PC-3 (cell line): ENCODE measurements around the gene LIPC.

Experiments used
- EZH2 ChIP-seq: fragments of 300-600 bp; sonication (generic); IDR thresholded peaks from one replicate; pipeline ENCODE4 v1.6.1; 2017; ENCODE audit warnings: antibody characterized with exemption, mild to moderate bottlenecking, low read length; ENCODE audit not compliant: unreplicated experiment
- EZH2phosphoT487 ChIP-seq: fragments of 300-600 bp; sonication (generic); IDR thresholded peaks from 2 replicates; pipeline ENCODE4 v1.6.1; 2018; ENCODE audit warnings: mild to moderate bottlenecking, antibody characterized with exemption, low read length, borderline replicate concordance
- TF ChIP-seq, protein P1 (sequence below): fragments of 300-600 bp; sonication (generic); conservative IDR thresholded peaks from 2 replicates; pipeline ENCODE4 v1.5.1; 2017; ENCODE audit warnings: antibody characterized with exemption, low read depth, mild to moderate bottlenecking, low read length

DNA sequence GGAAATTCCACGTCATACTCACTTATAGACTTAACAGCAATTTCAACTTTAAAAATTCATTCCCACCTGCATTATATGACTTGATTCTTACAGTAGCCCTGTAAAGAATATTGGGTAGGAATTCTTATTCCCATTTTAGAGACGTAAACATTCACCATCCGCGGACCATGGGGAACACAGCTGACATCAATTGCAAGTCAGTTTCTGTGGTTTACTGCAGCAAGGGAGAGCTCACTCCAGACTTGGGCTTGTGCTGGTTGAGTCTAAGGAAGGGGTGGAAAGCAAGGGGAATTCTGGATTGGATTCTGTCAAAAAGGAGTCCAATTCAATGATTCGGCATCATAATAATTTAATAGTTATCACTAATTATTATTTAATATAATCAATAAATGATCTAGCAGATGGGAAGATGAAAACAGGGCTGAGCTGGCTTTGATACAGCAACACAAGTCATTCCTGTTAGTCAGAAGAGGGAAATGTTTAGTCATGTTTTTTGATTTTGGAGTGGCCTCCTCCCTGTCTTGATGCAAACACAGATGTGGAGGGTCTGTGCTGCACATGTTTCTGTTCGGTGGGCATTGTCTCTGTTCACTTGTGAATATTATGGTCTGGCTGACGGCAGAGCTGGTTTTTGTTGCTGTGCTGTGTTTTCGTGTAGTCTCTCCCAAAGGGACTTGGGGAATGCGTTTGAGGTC is 9.7 kb downstream of the LIPC start:
- TF ChIP-seq, protein P1, sequence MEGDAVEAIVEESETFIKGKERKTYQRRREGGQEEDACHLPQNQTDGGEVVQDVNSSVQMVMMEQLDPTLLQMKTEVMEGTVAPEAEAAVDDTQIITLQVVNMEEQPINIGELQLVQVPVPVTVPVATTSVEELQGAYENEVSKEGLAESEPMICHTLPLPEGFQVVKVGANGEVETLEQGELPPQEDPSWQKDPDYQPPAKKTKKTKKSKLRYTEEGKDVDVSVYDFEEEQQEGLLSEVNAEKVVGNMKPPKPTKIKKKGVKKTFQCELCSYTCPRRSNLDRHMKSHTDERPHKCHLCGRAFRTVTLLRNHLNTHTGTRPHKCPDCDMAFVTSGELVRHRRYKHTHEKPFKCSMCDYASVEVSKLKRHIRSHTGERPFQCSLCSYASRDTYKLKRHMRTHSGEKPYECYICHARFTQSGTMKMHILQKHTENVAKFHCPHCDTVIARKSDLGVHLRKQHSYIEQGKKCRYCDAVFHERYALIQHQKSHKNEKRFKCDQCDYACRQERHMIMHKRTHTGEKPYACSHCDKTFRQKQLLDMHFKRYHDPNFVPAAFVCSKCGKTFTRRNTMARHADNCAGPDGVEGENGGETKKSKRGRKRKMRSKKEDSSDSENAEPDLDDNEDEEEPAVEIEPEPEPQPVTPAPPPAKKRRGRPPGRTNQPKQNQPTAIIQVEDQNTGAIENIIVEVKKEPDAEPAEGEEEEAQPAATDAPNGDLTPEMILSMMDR, result no peak
- no peak for TF ChIP-seq EZH2phosphoT487
- TF ChIP-seq EZH2, result no peak
